Lower leg skin (tissue), 4 donors: ENCODE results near the gene WDR13. TPM values are rescaled to one million over a fixed set of nuclear protein-coding genes. Genes with fewer than 3 reads are reported as not detected.
A peak's percentile ranks its signal among the peaks of the same experiment; 100 is the strongest.

Experiments used
- DNase-seq, 2 donors: peaks; one replicate each; pipeline ENCODE4 v3.0.0-alpha.2; 2019; ENCODE audit warnings: low spot score in 2 of 2
- H3K4me3 ChIP-seq: fragments of 200-600 bp; sonication (generic); 2 replicates; pipeline ENCODE4 v1.5.1; 2017; ENCODE audit warnings: mild to moderate bottlenecking, low read depth; ENCODE audit not compliant: poor library complexity, severe bottlenecking
- CTCF ChIP-seq, 3 donors: fragments of 450-650 bp; IDR thresholded peaks; one replicate each; pipeline ENCODE4 v1.5.1; 2016; ENCODE audit warnings: antibody characterized with exemption in 3 of 3, mild to moderate bottlenecking in 3 of 3, moderate library complexity in 2 of 3
- POLR2A ChIP-seq, 2 donors: fragments of 450-650 bp; IDR thresholded peaks; one replicate each; pipeline ENCODE4 v1.6.1; 2016 to 2017; ENCODE audit warnings: antibody characterized with exemption in 2 of 2, mild to moderate bottlenecking in 1 of 2, moderate library complexity in 1 of 2
- WGBS, 2 donors: methylation state at CpG; one replicate each; pipeline ENCODE4 v1.1.5; 2018; 5-methylcytosine and 5-hydroxymethylcytosine counted together
- intact Hi-C: fragments of 100-400 bp; cut with DNase I; formaldehyde crosslinking; loops from one replicate; pipeline ENCODE4 v1.15.0; 2023; ENCODE audit warnings: low total_unique reads
- total RNA-seq, 4 donors: library from RNA; depleted of rRNA; stranded (reverse); fragments of >200 nt; gene quantifications; one replicate each; pipeline ENCODE4 v1.1.0, GENCODE V29; 2016

WDR13 gene
- total RNA-seq, 4 donors from 2014 or later, result 87.8 to 143 (median 121) TPM

DNA sequence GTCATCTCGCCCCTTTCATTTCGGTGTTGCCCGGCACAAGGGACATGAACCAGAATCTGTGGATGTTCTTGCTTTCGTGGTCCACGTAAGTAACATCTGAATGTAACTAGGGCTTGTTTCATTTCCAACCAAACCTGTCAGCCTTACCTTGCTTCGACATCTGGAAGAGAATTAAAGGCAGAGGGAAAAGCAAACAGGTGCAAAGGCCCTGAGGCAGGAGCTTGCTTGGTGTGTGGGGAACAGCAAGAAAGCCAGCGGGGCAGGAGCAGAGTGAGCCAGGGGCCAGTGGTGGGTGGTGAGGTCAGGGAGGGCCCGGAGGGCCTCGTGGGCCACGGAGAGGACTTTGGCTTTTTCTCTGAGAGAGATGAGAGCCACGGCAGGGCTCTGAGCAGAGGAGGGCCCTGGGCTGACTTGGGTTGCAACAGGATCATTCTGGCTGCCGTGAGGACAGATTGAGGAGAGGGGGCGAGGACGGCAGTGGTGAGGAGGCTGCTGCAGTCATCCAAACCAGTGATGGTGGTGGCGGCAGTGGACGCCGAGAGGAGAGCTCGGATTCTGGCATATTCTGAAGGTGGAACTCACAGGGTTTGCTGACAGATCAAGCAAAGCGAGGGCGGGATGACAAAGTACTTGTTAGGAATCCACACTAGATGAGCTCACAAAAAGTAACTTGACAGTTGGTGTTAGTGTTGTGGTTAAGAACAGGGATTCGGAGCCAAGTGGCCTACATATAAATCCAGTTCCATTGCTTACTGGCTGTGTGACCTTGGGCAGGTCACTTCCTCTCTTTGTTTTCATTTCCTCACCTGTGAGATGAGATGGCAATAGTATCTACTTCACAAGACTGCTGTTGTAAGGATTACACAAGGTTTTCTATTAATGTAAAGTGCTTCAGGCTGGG is 6.8 kb upstream of the WDR13 start:
- intact Hi-C loops, result no loop called here
- TF ChIP-seq CTCF (IDR thresholded peaks at IDR 0.05) (no peak), POLR2A (IDR thresholded peaks at IDR 0.05) (no peak)
- DNase-seq, result no peak
- 85% methylated on average over 21 of the region's 21 CpGs for WGBS, 2 donors
- no peak overlapping the region for H3K4me3 ChIP-seq

DNA sequence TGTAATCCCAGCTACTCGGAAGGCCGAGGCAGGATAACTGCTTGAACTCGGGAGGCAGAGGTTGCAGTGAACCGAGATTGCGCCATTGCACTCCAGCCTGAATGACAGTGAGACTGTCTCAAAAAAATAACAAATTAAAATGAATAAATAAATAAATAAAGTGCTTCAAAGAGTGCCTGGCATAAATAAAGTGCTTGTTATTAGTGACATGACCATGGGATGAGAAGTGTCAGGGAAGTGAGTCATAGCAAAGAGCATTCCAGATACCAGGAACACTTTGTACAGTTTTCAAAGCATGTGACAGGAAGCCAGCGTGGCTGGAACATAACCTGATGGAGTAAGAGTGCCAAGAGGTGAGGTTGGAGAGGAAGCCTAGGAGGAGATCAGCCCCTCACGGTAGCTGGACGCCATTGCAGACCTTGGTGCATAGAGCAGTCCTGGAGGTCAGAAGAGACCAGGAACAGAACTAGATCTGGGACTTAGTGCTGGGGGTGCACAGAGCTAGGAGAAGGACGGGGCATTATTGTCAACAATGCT is 6.0 kb upstream of the WDR13 start:
- 61 to 71% methylated on average over 9 of the region's 9 CpGs for WGBS, 2 donors

GRCh38 chrX:48592971-48593370 is 4.3 kb upstream of the WDR13 start:
- intact Hi-C loops, result no loop called here
- H3K4me3 ChIP-seq, result no peak overlapping the region
- no peak for DNase-seq
- 75 to 86% methylated on average over 5 of the region's 5 CpGs for WGBS, 2 donors
- no peak for TF ChIP-seq POLR2A (IDR thresholded peaks at IDR 0.05)
- no peak for TF ChIP-seq CTCF (IDR thresholded peaks at IDR 0.05)

More for the DNA sequence above, 6.0 kb upstream of the WDR13 start:
- intact Hi-C loops, result no loop called here
- no peak overlapping the region for H3K4me3 ChIP-seq
- TF ChIP-seq POLR2A (IDR thresholded peaks at IDR 0.05) (no peak), CTCF (IDR thresholded peaks at IDR 0.05) (no peak)
- DNase-seq, result peak in 1 of 2 donors; percentile 74

DNA sequence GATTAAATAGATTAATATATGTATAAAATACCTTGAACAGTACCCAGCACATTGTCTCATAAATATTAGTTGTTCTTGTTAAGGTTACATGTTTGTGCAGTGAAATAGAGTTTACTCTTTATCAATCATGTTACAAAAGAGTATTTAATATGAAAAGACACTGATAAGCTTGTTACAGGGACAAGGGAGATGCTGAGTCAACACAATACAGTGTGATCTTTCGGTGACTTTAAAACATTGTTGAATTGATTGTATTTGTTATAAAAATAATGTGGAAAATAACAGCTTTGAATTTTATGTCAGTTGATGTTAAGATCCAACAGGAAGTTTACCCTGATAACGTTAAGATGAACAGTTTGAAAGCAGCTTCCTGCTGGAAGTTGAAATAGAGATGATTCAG is 1.4 kb upstream of the WDR13 start:
- H3K4me3 ChIP-seq, result no peak overlapping the region
- 66 to 71% methylated on average over 2 of the region's 2 CpGs for WGBS, 2 donors
- no peak for TF ChIP-seq CTCF (IDR thresholded peaks at IDR 0.05)
- TF ChIP-seq POLR2A (IDR thresholded peaks at IDR 0.05), result no peak
- intact Hi-C loops, result no loop called here
- no peak for DNase-seq

DNA sequence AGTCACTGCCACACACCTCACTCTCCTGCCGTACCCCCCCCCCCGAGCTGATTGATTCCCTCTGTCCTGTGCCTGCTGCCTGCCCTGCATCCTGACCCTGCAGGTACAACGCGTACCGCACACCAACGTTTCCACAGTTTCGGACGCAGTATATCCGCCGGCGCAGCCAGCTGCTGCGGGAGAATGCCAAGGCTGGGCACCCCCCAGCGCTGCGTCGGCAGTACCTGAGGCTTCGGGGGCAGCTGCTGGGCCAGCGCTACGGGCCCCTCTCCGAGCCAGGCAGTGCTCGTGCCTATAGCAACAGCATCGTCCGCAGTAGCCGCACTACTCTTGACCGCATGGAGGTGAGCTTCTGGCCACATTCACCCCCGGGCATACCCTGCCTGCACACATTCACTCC is 1.3 kb downstream of the WDR13 start:
- DNase-seq, result no peak
- intact Hi-C loops, result no loop called here
- 79 to 93% methylated on average over 11 to 24 of the region's 25 CpGs for WGBS, 2 donors
- no peak for TF ChIP-seq CTCF (IDR thresholded peaks at IDR 0.05)
- no peak for TF ChIP-seq POLR2A (IDR thresholded peaks at IDR 0.05)
- no peak overlapping the region for H3K4me3 ChIP-seq
